ENCODE results near the gene KCNJ5.

GRCh38 chr11:128884703-128885338 is 6.3 kb upstream of the KCNJ5 start:
- TF ChIP-seq, protein P1, sequence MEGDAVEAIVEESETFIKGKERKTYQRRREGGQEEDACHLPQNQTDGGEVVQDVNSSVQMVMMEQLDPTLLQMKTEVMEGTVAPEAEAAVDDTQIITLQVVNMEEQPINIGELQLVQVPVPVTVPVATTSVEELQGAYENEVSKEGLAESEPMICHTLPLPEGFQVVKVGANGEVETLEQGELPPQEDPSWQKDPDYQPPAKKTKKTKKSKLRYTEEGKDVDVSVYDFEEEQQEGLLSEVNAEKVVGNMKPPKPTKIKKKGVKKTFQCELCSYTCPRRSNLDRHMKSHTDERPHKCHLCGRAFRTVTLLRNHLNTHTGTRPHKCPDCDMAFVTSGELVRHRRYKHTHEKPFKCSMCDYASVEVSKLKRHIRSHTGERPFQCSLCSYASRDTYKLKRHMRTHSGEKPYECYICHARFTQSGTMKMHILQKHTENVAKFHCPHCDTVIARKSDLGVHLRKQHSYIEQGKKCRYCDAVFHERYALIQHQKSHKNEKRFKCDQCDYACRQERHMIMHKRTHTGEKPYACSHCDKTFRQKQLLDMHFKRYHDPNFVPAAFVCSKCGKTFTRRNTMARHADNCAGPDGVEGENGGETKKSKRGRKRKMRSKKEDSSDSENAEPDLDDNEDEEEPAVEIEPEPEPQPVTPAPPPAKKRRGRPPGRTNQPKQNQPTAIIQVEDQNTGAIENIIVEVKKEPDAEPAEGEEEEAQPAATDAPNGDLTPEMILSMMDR (IDR thresholded peaks at IDR 0.05; ENCODE audit: low read length) = peak; percentile 67
- no peak for TF ChIP-seq EZH2 (IDR thresholded peaks at IDR 0.05; ENCODE audit: borderline replicate concordance, low read length)
